IPS DF 19.7 (cell line): Measurements from ENCODE around the gene COL16A1.
"Not testable (repeated sequence)": the region's sequence is repeated elsewhere in the genome, so short reads cannot be mapped to it uniquely, and the experiment has no call there.

Experiments
- DNase-seq: peaks from one replicate; pipeline ENCODE4 v3.0.0-alpha.2; 2013; ENCODE audit warnings: low read depth, low spot score

The COL16A1 gene

GRCh38 chr1:31707059-31707600, 3.3 kb upstream of the COL16A1 start:
- DNase-seq: not testable (repeated sequence)

- no peak for DNase-seq
Observed at GRCh38 chr1:31706384-31707058, 2.7 kb upstream of the COL16A1 start.

- no peak for DNase-seq
Observed at GRCh38 chr1:31705080-31705866, 1.5 kb upstream of the COL16A1 start.

GRCh38 chr1:31704271-31705079, 658 bp upstream of the COL16A1 start:
- DNase-seq: no peak

GRCh38 chr1:31702836-31703404, 897 bp downstream of the COL16A1 start:
- DNase-seq: no peak

GRCh38 chr1:31701091-31701736, 2.6 kb downstream of the COL16A1 start:
- DNase-seq: no peak

- no peak for DNase-seq
Observed at GRCh38 chr1:31700468-31701090, 3.2 kb downstream of the COL16A1 start.

- no peak for DNase-seq
Observed at GRCh38 chr1:31699341-31699891, 4.4 kb downstream of the COL16A1 start.

- no peak for DNase-seq
Observed at GRCh38 chr1:31697369-31697984, 6.3 kb downstream of the COL16A1 start.

GRCh38 chr1:31696242-31696641, 7.6 kb downstream of the COL16A1 start:
- DNase-seq: no peak

- DNase-seq: no peak
Observed at GRCh38 chr1:31695327-31695726, 8.5 kb downstream of the COL16A1 start.

- no peak for DNase-seq
Observed at GRCh38 chr1:31694964-31695313, 8.9 kb downstream of the COL16A1 start.

- no peak for DNase-seq
Observed at GRCh38 chr1:31694069-31694963, 9.5 kb downstream of the COL16A1 start.

GRCh38 chr1:31693231-31693630, 10.6 kb downstream of the COL16A1 start:
- DNase-seq: no peak

GRCh38 chr1:31691951-31692350, 11.9 kb downstream of the COL16A1 start:
- no peak for DNase-seq

- no peak for DNase-seq
Observed at GRCh38 chr1:31691446-31691845, 12.4 kb downstream of the COL16A1 start.

- DNase-seq: no peak
Observed at GRCh38 chr1:31690921-31691320, 12.9 kb downstream of the COL16A1 start.

GRCh38 chr1:31689854-31690253, 14.0 kb downstream of the COL16A1 start:
- DNase-seq: no peak

GRCh38 chr1:31689379-31689778, 14.4 kb downstream of the COL16A1 start:
- DNase-seq: no peak
